ENCODE data around the gene SHF.

- TF ChIP-seq CTCF (IDR thresholded peaks at IDR 0.05) (no peak), EZH2phosphoT487 (IDR thresholded peaks at IDR 0.05) (no peak)
Observed at GRCh38 chr15:45156744-45157455, 30.9 kb downstream of the SHF start.
